Transverse colon (tissue), 3 donors: ENCODE data around the gene UNC45A.

Experiments
- CTCF ChIP-seq, 5 experiments: fragments of 200-600 bp in 3 of 5; fragments of 450-650 bp in 2 of 5; sonication (generic) in 3 of 5; IDR thresholded peaks; 1 replicate in 2 of 5; 2 replicates in 3 of 5; pipeline ENCODE4 v1.5.1; 2016 to 2017; ENCODE audit warnings: antibody characterized with exemption in 5 of 5, inconsistent platforms in 3 of 5, mild to moderate bottlenecking in 2 of 5, moderate library complexity in 1 of 5
- POLR2A ChIP-seq: fragments of 450-650 bp; IDR thresholded peaks from one replicate; pipeline ENCODE4 v1.6.1; 2016; ENCODE audit warnings: antibody characterized with exemption, mild to moderate bottlenecking, moderate library complexity

- TF ChIP-seq CTCF (IDR thresholded peaks at IDR 0.05) (peak; percentile 78 to 91 (median 88)), POLR2A (no peak)
These were observed 683 bp upstream of the UNC45A start for GRCh38 chr15:90934256-90934948.
